Colonic mucosa (tissue), 4 donors: ENCODE data around the gene BAG1. TPM values are rescaled to one million over a fixed set of nuclear protein-coding genes. Genes with fewer than 3 reads are reported as not detected.

Source experiments
- DNase-seq: peaks from one replicate; pipeline ENCODE4 v3.0.0-alpha.2; 2020
- H3K27ac ChIP-seq: fragments of 200-600 bp; one replicate; pipeline ENCODE4 v1.8.0; 2021
- H3K27me3 ChIP-seq: fragments of 200-600 bp; one replicate; pipeline ENCODE4 v1.8.0; 2021
- H3K36me3 ChIP-seq: fragments of 200-600 bp; one replicate; pipeline ENCODE4 v1.8.0; 2021
- H3K4me1 ChIP-seq: fragments of 200-600 bp; one replicate; pipeline ENCODE4 v1.8.0; 2021; ENCODE audit warnings: mild to moderate bottlenecking
- H3K4me3 ChIP-seq: fragments of 200-600 bp; one replicate; pipeline ENCODE4 v1.8.0; 2021
- H3K9ac ChIP-seq, 2 donors: one replicate each; pipeline ENCODE4 v1.7.0; 2013; ENCODE audit warnings: control low read depth in 2 of 2, low read depth in 2 of 2, low read length in 2 of 2
- H3K9me3 ChIP-seq: fragments of 200-600 bp; one replicate; pipeline ENCODE4 v1.8.0; 2021
- intact Hi-C: fragments of 100-400 bp; cut with DNase I; formaldehyde crosslinking; loops from one replicate; pipeline ENCODE4 v1.14.1; 2022
- total RNA-seq, 2 donors: library from RNA; stranded (reverse); fragmentation: NEBNext Ultra II Directional in 1 of 2; extraction: Animal tissue kit (Norgen Biotek cat#: 25700) in 1 of 2; gene quantifications; one replicate each; pipeline ENCODE4 v1.2.1, GENCODE V29; 2021
- TF ChIP-seq, protein P1 (sequence below): fragments of 200-600 bp; IDR thresholded peaks from one replicate; pipeline ENCODE4 v1.8.0; 2022; ENCODE audit warnings: antibody characterized with exemption, mild to moderate bottlenecking
- donor health status: healthy.
- donor health status: DM: no; HTN: no; CAD: no.
- donor health status: DM: no; HTN: no; CAD: no.

BAG1 gene
- total RNA-seq, 2 donors from 2014 or later: 117 to 122 TPM

GRCh38 chr9:33294670-33295432, 30.3 kb upstream of the BAG1 start:
- DNase-seq: no peak
- Histone ChIP-seq H3K27me3 (no peaks in the 10 kb centered on the region), H3K36me3 (peaks cover 3% of the 10 kb centered on the region), H3K27ac (no peak overlapping the region), H3K4me1 (peaks cover 19% of the 10 kb centered on the region), H3K9ac (no peak overlapping the region), H3K4me3 (no peak overlapping the region), H3K9me3 (no peaks in the 10 kb centered on the region)
- intact Hi-C loops: loop anchor here (5.0 kb wide), 1 partner anchor 37 kb away; no protein-coding TSS in a partner anchor
- TF ChIP-seq, protein P1, sequence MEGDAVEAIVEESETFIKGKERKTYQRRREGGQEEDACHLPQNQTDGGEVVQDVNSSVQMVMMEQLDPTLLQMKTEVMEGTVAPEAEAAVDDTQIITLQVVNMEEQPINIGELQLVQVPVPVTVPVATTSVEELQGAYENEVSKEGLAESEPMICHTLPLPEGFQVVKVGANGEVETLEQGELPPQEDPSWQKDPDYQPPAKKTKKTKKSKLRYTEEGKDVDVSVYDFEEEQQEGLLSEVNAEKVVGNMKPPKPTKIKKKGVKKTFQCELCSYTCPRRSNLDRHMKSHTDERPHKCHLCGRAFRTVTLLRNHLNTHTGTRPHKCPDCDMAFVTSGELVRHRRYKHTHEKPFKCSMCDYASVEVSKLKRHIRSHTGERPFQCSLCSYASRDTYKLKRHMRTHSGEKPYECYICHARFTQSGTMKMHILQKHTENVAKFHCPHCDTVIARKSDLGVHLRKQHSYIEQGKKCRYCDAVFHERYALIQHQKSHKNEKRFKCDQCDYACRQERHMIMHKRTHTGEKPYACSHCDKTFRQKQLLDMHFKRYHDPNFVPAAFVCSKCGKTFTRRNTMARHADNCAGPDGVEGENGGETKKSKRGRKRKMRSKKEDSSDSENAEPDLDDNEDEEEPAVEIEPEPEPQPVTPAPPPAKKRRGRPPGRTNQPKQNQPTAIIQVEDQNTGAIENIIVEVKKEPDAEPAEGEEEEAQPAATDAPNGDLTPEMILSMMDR: no peak

GRCh38 chr9:33293782-33294181, 29.3 kb upstream of the BAG1 start:
- Histone ChIP-seq H3K9me3 (no peaks in the 10 kb centered on the region), H3K4me3 (no peak overlapping the region), H3K9ac (no peak overlapping the region), H3K36me3 (peaks cover 3% of the 10 kb centered on the region), H3K27me3 (no peaks in the 10 kb centered on the region), H3K27ac (peak overlapping the region; percentile 7), H3K4me1 (peaks cover 19% of the 10 kb centered on the region)
- intact Hi-C loops: no loop called here
- no peak for DNase-seq
- TF ChIP-seq, protein P1: no peak

GRCh38 chr9:33291901-33292300, 27.4 kb upstream of the BAG1 start:
- Histone ChIP-seq H3K9me3 (no peaks in the 10 kb centered on the region), H3K9ac (no peak overlapping the region), H3K4me3 (no peak overlapping the region), H3K4me1 (peaks cover 17% of the 10 kb centered on the region), H3K27ac (no peak overlapping the region), H3K36me3 (no peaks in the 10 kb centered on the region), H3K27me3 (no peaks in the 10 kb centered on the region)
- intact Hi-C loops: no loop called here
- TF ChIP-seq, protein P1: no peak
- no peak for DNase-seq

GRCh38 chr9:33291031-33291397, 26.5 kb upstream of the BAG1 start:
- TF ChIP-seq, protein P1: no peak
- peak overlapping the region; percentile 97 for H3K27ac ChIP-seq
- H3K9me3 ChIP-seq: no peaks in the 10 kb centered on the region
- H3K4me3 ChIP-seq: peak overlapping the region; percentile 78
- peak overlapping the region; percentile 96 to 100 for H3K9ac ChIP-seq
- intact Hi-C loops: no loop called here
- no peaks in the 10 kb centered on the region for H3K36me3 ChIP-seq
- H3K4me1 ChIP-seq: peaks cover 8% of the 10 kb centered on the region
- no peak for DNase-seq
- no peaks in the 10 kb centered on the region for H3K27me3 ChIP-seq

DNA sequence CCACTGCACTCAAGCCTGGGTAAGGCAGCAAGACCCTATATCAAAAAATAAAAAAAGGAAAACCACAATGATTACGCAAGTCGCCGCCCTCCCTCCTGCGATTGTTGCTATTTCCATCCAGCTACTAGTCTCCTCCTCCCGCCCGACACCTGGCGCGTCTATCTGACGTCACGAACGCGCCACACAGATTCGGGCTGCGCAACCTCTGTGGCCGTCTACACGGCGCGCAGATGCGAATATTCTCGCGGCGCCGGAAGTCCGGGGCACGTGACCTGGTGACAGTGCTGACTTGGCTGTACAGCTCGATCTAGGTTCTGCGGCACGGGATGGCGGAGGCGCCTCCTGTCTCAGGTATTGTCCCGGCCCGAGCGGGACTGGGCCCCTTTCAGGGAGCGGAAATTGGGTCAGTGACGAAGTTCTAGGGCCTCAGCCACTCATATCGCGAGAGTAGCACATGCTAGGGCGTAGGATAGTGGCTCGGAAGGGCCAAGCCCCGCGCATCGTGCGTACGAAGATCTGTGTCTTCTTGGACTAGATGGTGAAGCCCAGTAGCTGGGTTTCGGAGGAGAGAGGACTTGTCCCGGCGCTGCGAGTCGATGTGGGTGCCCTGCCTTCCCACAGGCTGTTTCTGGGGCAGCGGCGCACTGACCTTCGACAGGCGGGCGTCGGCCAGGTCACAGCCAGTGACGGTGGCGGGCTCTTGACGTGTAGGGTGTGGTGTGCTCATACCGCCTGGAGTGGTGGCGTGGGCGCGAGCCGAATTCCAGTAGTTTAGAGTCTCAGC, 25.9 kb upstream of the BAG1 start, which contains the start of gene NFX1:
TSS of gene NFX1 (plus strand) at position 270 of the 784 bp plus-strand sequence. CDS start at position 327, 57 bp downstream.
- Histone ChIP-seq H3K4me3 (peak within 1 kb of the TSS; percentile 78), H3K27me3 (no peaks in the 10 kb centered on the region), H3K9ac (peak within 1 kb of the TSS; percentile 96 to 100), H3K36me3 (no peaks in the 10 kb centered on the region), H3K4me1 (peaks cover 7% of the 10 kb centered on the region), H3K27ac (peak within 1 kb of the TSS; percentile 97), H3K9me3 (no peaks in the 10 kb centered on the region)
- DNase-seq: peak; percentile 98
- intact Hi-C loops: no loop called here
- TF ChIP-seq, protein P1: no peak
